D721Med (cell line): ENCODE data around the gene ISG20.

ENCODE experiments used
- DNase-seq: peaks from one replicate; pipeline ENCODE4 v3.0.0; 2011; ENCODE audit warnings: low spot score; ENCODE audit not compliant: insufficient read length
- FAIRE-seq: peaks from 2 replicates; lab custom pipeline; 2011; peaks lifted over from hg19 to GRCh38; lab: Jason Lieb, UNC
- TF ChIP-seq, protein P1 (sequence below): IDR thresholded peaks from 2 replicates; pipeline ENCODE4 v1.5.1; 2012; ENCODE audit warnings: mild to moderate bottlenecking, control low read depth; ENCODE audit not compliant: insufficient read depth; ENCODE audit errors: missing control alignments

ISG20 gene

DNA sequence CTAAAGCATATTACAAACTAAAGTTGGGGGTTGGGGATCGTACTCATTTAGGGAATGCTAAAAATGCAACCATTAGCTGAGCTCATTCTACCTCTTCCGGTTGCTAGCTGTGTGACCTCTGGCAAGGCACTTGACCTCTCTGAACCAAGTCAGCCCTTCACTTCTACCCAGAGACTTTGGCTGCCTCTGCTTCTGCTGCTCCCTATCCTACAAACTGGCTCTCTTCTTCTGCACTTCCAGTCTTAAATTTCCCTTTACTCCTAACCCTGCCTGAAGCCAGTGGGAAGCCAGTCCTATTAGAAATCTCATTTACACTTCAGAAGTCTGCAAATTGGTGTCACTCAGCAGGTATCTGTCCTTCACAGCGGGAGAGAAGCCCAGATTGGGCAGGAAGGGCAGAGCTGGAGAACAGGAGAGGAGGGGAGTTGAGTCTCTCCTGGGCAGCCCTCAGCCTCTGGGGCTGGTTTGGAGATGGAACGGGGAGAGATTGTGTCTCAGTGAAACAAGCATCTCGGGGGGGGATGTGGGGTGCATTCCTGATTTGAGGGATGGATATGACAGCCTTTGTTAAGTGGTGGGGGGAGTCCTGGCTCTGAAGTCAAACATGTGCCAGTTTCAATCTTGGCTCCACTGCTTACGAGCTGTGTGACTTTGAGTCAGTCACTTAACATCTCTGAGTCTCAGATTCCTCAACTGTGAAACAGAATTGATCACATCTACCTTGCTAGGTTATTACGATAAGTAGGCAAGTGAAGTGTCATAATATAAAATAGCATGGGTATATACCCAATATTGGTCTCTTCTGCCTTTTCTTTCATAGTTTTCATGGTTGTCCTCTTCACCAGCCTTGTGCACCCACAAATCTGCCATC is 25.5 kb upstream of the ISG20 start:
- DNase-seq: no peak
- no peak for FAIRE-seq
- TF ChIP-seq, protein P1, sequence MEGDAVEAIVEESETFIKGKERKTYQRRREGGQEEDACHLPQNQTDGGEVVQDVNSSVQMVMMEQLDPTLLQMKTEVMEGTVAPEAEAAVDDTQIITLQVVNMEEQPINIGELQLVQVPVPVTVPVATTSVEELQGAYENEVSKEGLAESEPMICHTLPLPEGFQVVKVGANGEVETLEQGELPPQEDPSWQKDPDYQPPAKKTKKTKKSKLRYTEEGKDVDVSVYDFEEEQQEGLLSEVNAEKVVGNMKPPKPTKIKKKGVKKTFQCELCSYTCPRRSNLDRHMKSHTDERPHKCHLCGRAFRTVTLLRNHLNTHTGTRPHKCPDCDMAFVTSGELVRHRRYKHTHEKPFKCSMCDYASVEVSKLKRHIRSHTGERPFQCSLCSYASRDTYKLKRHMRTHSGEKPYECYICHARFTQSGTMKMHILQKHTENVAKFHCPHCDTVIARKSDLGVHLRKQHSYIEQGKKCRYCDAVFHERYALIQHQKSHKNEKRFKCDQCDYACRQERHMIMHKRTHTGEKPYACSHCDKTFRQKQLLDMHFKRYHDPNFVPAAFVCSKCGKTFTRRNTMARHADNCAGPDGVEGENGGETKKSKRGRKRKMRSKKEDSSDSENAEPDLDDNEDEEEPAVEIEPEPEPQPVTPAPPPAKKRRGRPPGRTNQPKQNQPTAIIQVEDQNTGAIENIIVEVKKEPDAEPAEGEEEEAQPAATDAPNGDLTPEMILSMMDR: no peak

DNA sequence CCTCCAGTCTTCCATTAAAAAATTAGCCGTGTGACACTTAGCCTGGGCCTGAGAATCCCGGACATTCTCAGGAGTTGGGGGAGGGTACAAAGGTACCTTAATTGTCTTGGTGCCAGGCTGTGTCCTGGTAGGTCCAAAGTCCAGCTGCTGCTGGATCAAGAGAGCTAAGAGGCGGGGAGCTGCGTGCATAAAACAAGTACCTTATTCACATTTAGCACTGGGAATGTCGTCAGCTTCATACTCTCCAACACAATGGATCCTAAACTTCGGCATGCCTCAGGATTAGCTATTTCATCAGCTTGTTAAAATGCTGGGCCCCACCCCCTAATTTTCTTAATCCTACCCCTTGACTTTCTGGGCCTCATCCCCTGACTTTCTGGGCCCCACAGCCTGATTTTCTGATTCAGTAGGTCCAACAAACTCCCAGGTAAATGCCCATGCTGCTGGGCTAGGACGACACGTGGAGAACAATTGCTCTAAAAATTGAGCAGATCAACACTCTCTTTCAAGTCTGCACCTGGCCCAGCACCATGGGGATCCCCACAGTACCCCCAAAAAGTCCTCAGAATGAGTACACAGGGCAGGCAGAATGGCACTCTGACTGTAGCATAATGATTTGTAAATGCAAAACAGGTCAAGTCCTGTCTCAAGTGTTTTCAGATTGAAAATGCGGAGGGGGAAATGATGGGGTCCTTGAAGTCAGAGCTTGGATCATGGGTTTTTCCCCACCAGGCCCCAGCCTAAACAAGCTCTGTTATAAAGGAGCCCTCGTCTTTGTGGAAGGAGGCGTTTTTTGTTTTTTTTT is 23.3 kb upstream of the ISG20 start:
- FAIRE-seq: no peak
- TF ChIP-seq, protein P1: no peak
- DNase-seq: no peak

DNA sequence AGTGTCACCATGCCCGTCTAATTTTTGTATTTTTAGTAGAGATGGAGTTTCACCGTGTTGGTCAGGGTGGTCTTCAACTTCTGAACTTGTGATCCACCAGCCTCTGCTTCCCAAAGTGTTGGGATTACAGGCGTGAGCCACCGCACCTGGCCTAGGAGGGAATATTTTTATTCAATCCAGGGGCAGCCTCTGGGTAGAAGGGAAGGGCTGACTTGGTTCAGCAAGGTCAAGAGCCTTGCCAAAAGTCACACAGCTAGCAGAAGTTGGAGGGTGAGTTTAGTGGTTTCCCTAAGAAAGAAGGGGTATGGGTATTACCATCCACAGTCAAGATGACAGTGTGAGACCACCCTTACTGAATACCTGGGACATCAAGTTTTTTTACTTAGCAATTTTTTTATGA is 22.6 kb upstream of the ISG20 start:
- TF ChIP-seq, protein P1: no peak
- no peak for DNase-seq
- no peak for FAIRE-seq

DNA sequence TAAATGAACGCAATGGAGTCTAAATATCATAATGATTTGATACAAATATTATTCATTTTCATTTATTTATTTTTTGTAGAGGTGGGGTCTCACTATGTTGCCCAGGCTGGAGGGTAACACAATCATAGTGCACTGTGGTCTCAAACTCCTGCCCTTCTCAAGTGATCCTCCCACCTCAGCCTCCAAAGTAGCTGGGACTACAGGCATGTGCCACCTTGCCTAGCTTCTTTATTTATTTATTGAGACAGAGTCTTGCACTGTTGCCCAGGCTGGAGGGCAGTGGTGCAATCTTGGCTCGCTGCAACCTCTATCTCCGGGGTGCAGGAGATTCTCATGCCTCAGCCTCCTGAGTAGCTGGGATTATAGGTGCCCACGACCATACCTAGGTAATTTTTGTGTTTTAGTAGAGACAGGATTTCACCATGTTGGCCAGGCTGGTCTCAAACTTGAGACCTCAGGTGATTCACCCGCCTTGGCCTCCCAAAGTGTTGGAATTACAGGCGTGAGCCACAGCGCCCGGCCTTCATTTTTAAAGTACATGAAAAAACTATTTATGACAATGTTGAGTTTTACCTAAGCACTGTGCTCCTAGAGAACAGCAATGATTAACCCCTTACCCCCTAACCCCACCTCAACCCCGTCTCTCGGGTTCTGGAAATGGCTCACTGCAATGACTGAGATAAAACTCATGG is 21.6 kb upstream of the ISG20 start:
- DNase-seq (no peak), FAIRE-seq (no peak)
- TF ChIP-seq, protein P1: no peak

DNA sequence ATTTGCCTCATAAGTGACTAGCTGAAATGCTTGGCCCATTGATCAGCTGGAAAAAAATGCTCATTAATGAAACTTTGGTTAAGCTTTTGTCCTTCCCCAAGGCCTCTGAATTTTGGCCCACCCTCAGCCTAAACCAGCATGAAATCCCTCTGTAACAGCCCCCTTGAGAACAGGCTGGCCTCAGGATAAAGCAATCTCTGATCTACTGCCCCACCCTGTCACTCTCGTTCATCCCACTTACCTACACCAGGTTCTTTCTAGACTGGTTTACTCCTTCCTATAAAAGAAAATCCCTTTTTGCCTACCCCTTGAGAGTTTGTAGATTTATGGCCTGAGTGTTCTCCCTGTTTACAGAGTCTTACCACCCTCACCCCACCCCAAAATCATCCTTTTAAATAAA is 21.0 kb upstream of the ISG20 start:
- FAIRE-seq (no peak), DNase-seq (no peak)
- TF ChIP-seq, protein P1: no peak

DNA sequence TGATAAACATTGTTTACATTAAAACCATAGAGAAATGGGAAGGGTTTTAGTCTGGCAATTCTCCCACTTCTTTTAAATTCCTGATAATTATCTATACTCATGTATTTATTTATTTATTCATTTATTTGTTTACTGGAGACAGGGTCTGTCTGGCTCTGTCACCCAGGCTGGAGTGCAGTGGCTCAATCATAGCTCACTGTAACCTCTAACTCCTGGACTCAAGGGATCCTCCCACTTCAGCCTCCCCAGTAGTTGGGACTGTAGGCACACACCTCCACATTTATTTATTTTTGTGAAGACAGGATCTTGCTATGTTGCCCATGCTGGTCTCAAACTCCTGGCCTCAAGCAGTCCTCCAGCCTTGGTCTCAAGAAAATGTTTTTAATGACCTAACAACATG is 20.1 kb upstream of the ISG20 start:
- DNase-seq (no peak), FAIRE-seq (no peak)
- TF ChIP-seq, protein P1: no peak
